HG03432 (cell line): ENCODE measurements around the gene DDIAS.
"Not testable (repeated sequence)": the region's sequence is repeated elsewhere in the genome, so short reads cannot be mapped to it uniquely, and the experiment has no call there.

Experiments used
- ATAC-seq: cut with Tn5 transposase; IDR thresholded peaks from one replicate; pipeline ENCODE4 v1.9.1; 2021; ENCODE audit warnings: mild to moderate bottlenecking, moderate library complexity; ENCODE audit not compliant: unreplicated experiment

Gene DDIAS

DNA sequence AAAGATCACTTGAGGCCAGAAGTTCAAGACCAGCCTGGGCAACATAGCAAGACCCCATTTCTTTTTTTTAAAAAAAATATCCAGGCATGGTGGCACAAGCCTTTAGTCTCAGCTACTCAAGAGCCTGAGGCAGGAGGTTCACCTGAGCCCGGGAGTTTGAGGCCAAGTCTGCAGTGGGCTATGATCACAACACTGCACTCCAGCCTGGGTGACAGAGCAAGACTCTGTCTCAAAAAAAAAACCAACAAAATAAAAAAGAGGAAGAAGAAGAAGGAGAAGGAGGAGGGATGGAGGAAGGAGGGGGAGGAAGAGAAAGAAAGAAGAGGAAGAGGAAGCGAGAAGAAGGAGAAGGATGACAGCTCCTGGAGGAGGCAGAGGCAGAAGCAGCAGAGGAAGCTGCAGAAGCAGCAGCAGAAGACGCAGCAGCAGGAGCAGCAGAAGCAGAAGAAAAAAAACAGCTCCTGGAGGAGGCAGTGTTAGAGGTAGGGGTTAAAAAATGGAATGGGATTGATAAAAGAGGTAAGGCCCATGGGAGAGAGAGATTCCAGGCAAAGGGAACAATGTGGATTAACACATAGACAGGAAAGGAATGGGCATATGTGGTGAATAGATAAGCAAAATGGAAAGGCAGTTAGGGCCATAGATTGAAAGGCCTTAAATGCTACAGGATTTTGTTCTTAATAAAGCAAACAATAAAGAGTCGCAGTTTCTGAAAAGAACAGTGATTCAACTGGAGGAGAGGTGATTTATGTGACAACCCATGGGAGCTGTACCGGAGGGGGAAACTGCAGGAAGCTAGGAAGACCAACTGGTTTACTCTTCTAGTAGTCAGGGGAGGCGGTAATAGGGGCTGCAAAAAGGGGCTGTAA, 12.2 kb upstream of the DDIAS start:
- peak; percentile 49 for ATAC-seq

DNA sequence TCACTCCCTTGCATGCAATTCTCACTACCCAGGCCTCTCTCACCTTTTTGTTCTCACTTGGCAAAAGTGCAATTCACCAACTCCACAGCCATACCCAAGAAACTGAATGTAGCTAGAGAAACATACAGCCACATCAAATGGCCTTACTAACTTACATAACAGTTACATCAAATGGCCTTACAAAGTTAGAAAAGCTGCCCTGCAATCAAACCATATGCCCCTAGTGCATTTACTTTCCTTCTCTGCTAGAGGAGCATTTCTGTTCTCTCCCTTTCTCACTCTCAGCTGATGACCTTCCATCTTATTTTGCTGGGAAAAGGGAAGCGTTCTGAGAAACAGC, 11.6 kb upstream of the DDIAS start:
- ATAC-seq = no peak

DNA sequence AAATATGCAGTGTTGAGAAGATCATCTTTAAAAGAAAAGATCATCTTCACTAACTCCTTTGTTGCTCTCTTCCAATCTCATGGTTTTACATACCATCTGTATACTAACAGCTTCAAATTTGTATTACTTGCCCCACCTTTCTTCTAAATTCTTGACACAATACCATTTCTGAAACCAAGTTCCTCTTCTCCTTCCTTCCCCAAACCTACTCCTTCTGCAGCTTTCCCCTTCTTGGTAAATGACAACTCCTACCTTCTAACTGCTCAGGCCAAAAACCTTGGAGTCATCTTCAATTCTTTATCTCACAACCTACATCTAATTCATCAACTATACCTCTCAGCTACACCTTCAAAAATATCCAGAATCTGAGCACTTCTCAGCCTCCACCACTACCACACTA, 10.6 kb upstream of the DDIAS start:
- ATAC-seq = no peak

DNA sequence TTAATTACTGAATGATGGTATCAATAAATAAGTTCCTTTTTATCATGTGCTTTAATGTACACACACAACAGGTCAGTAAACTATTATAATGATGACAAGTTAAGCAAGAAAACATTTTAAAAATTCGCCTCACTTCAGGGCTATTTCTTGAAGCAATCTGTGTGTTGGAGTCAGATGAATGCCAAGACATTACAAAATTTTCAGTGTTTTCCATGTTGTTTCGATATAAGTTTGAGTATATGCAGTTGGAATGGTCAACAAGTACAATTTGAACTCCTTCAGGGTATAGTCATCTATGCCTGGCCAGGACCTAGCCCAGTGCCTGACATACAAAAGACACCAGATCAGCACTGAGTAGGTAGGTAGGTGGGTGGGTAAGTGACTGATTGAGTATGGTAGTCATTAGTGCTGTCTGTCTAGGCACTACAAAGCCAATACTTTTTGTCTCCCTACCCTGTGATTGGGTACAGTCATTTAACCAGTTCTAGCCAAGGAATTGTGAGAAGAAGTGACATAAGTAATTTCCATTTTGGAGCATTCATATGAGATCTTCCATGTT, 8.8 kb upstream of the DDIAS start:
- ATAC-seq = no peak

DNA sequence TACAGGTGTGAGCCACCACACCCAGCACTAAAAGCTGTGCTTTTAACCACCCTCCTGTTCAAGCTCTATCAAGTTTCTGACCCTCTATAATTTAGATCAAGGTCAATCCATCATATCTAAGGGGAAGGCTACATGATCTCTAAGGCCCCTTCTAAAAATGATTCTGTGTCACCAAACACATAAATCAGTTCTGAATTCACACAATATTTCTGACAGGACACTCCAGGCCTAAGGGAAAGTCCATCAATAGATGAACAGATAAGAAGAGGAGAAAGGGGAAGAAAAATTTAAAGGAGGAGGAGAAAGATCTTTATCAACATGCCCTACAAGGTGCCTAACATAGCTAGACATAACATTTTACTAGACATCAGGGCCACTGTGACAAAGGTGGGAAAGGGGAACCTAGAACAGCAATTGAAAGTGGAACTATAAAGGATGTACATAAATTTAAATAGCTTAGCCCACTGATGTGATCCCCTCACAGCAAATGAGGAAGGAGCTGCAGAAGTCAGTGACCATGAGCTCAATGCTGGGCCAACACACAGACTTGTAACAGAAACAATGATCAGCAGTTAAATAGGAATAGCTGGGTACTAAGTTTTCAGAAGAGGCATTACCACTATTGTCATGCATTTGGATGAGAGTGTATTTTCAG, 6.0 kb upstream of the DDIAS start:
- ATAC-seq = peak; percentile 20

DNA sequence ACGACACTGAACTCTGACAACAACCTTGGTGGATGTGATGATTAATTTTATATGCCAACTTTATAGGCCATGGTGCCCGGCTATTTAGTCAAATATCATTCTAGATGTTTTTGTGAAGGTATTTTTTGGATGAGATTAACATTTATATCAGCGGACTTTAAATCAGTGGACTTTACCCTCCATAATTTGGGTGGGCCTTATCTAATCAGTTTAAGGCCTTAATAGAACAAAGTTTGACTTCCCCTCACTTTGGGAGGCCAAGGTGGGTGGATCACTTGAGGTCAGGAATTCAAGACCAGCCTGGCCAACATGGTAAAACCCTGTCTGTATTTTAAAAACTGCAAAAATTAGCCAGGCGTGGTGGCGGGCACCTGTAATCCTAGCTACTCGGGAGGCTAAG, 5.4 kb upstream of the DDIAS start:
- no peak for ATAC-seq

DNA sequence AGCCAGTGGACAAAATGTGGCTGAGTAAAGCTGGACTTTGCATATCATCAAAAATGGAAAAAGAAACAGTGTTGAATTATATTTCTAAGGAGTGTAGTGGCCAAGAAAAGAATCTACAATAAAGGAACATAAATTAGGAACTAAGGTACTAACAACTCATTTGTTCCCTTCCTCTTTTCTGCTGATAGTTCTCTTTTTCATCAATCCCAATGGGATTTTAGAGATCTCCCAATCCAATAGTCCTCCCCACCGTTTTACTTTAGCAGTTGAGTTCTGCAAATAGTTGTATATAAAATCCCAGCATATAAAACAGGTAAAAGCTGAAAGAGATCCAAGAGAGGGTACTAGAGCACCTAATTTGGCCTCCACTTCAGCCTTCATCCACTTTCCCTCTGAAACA, 3.3 kb upstream of the DDIAS start:
- ATAC-seq = no peak

DNA sequence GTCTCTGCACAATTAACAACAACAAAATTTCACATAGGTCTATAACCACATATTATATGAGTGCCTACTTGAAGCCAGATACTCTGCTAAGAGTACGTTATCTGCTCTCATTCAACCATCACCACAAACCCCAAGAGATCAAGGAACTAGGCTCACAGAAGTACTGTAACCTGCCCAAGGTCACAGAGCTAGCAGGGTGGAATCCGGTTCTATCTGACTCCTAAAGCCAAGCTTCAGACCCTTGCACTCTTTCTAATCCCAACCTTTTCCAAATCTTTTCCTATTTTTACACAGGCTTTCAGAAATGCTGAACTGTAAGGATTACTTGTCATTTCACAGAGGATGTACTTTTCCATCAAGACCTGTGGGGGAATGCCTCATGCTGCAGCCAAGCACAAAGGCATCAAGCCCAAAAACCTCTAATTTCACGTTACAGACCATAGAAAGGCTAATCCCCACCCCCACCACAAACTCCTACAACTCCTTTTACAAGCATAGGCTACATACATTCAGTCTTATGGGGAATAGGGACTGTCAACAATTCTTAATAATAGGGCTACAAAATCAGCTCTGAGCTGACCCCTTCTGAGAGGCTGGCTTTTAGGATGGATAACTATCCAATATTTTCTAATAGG, 2.2 kb upstream of the DDIAS start:
- peak; percentile 18 for ATAC-seq

DNA sequence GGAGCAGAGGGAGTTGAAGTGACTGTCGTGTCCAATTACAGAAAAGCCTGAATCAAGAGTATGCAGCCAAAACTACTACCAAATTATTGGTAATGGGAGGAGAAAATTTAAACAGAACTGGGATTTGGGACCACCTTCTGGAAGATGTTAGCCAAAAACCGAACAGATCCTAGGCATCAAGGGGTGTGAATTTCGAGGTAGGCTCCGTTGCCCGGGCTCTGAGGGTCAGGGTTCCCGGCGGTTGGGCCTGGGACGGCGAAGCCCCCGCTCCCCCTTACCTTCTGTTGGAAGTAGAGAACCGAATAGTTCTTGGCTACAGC, 1.6 kb upstream of the DDIAS start:
- ATAC-seq = peak; percentile 11

DNA sequence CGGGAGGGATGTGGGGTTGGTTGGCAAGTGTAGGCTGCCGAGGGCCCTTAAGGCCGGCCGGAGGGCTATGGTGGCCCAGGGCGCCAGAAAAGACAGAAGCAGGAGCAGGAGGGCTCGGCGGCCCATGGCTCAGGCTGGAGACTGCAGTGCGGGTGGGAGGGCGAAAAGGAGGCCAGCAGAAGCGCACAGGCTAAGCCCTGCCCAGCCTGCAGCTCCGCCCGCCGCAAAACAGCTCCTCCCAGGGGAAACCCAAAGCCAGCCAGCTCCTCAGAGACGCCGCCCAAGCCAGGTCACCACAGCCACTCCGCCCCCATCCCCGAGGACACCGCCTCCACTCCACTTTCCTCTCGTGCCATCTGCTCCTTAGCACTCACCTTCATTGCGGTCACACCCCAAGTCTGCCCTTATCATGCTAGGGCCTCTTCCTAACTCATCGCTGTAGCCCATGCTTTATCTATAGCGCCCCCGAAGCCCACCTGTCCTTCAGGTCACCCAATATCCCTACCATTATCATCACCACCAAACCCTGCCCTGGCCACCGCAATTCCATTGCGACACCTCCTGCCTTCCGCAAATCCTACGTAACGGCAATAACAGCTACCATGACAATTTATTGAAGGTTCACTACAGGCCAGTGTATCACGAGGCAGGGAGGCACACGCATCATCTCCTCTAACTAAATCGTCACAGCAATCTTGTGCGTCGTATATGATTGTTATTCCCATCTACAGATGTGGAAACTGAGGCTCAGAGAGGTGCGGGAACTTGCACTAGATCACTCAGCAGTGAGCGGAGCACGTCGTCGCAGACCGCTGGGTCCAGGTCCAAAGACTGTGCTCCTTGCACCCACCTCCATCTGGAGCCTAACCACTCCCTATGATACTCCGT, 1.0 kb upstream of the DDIAS start, which contains the start of gene PRCP:
Gene PRCP (minus strand): TSS at position 154 of the 888 bp plus-strand sequence. CDS start 28 bp downstream, at position 126.
- ATAC-seq = peak; percentile 83

DNA sequence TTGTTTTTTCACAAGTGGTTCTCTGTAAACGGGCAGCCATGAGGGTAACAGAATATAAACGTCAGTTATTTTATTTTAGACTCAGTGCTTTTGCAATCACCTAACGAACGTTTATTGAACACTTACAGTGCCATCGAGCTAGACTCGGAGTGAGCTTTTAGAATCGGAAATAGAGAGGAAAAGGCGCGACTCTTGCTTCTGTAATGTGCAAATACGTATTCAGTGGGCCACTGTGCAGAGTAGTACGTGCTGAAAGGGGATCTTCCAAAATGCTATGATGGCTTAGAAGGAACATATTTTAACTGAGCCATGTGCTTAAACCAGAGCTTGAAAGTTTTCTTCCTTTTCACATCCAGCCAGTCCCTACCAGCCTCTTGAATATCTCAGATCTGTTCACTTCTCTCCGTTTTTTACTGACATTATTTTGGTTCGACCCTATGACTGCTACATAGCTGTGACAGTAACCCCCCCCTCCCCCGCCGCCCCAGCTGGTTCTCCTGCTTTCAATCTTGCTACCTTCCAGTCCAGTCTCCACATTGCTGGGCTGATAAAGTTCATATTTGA, 468 bp downstream of the DDIAS start:
- ATAC-seq = no peak

DNA sequence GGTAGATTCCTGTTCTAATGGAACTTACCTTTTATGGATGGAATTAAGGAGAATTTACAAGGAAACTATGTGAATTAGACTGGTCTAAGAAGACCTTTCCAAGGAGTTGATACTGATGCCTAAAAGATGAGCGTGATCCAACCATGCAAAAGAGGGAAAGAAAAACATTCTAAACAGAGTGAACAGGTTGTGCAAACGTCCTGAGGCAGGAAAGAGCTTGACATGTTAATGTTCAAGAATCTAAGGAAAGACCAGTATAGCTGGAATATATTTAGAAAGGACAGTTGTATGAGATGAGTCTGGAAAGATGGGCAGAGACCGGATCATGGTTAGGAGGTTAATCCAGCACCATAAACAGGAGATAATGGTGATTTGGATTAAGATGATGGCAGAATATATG, 1.3 kb downstream of the DDIAS start:
- no peak for ATAC-seq

DNA sequence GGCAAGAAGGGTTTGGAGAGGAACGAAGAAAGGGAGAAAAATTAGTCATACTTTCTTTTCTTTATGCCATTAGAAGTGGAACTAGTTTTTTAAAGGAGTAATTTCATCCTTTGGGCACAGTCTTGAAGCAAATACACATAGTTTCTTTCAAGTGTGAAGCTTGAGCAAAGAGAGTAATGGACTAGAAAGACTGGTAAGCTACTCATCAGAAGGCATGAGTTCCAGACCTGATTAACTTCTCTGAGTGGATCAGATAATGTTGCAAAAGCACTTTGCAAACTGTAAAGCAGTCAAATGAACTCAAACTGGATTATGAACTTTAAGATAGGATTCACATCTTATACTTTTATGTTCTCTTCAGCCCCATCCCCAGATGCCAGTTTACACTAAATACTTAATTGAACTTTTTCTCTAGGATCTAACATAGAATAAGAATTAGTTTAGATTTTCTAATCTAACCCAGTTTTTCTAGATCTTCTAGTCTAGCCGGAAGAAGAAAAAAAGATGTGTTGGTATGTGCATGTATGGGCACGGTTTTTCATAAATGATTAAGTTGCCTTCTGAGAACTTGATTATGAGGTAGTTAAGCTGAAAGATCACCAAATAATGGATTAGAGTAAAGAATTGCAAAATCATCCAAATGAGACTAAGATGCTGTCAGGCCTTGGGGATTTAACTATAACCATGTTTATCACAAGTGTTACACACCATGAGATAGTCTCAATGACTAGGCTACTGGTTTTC, 2.5 kb downstream of the DDIAS start:
- no peak for ATAC-seq

DNA sequence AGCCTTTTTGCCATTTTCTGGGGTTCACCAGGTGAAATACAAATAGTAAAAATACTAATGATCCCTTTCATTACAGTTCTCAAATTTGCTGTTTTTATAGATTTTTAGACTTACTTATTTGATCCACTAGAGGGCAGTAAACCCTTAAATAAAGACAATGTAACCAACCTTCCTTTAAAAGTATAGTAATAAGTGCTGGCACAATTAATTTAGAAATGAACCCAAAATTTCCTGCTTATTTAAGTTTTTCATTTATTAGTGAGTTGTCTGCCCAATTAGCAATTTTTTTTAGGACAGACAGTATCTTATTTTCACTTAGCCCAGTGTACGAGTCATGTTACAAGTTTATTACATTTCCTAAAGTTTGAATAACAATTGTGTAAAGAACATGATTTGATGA, 4.7 kb downstream of the DDIAS start:
- no peak for ATAC-seq

DNA sequence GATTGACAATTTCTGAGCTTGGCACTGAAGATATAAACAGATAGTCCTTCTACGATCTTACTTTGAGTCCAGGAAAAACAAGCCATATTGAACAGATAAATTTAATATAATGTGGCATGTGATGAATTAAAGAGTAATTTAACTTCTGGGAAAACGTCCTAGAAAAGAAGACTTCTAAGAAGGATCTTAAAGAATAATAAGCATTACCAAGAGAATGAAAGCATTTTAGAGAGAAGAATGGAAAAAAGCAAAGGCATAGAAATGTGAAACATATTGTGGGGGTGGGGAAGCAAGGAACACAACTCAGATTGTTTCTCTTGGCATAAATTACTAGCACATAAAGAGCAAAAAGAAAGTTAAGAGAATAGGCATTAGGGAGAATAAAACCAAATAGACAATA, 5.4 kb downstream of the DDIAS start:
- no peak for ATAC-seq

DNA sequence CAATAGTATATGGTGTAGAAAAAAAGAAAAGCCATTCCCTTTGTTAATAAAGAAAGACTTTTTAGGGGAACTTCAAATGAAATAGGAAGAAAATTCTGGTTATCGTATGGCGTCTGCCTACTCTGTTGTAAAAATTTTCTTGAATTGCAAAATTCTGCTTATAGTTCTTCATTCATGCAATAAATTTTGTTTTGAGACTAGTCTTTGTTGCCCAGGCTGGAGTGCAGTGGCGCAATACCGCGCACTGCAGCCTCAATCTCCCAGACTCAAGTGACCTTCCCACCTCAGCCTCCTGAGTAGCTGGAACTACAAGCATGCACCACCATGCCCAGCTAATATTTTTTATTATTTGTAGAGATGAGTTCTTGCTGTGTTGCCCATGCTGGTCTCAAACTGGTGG, 5.8 kb downstream of the DDIAS start:
- no peak for ATAC-seq

DNA sequence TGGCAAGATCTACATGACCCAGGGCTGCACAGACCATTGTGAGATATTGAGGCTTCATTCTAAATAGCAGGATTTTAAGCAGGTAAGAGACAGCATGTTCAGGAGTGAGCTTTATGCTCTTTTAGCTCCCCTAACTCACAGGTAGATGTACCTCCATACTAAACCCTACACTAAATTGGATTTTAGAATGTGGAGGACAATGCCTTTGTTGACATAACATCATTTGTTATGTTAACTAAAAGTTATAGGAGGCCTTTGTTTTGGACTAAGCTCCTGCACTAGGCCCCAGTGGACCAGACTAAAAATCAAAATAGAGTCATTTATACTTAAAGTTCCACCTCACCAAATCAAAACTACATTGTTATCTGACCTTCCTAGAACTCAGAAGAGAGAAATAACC, 6.8 kb downstream of the DDIAS start:
- no peak for ATAC-seq

DNA sequence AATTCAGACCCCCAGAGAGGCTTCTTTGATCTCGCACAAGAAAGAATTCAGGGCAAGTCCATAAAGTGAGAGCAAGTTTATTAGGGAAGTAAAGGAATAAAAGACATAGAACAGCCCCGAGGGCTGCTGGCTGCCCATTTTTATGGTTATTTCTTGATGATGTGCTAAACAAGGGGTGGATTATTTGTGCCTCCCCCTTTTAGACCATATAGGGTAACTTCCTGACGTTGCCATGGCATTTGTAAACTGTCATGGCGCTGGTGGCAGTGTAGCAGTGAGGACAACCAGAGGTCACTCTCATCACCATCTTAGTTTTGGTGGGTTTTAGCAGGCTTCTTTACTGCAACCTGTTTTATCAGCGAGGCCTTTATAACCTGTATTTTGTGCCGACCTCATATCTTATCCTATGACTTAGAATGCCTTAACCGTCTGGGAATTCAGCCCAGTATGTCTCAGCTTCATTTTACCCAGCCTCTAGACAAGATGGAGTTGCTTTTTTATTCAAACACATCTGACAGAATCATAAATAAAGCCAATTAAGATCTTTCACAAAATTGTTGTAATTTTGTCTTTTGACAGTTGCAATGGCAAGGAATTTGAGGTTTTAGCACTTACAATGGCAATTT, 7.6 kb downstream of the DDIAS start:
- ATAC-seq = no peak

DNA sequence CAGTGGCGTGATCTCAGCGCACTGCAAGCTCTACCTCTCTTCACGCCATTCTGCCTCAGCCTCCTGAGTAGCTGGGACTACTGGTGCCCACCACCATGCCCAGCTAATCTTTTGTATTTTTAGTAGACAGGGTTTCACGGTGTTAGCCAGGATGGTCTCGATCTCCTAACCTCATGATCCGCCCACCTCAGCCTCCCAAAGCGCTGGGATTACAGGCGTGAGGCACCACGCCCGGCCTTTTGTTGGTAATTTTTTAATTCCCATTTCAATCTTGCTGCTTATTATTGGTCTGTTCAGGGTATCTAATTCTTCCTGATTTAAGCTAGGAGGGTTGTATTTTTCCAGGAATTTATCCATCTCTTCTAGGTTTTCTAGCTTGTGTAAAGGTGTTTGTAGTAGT, 18.2 kb downstream of the DDIAS start:
- ATAC-seq = not testable (repeated sequence)
